ENCODE measurements around the gene VPREB3.
"Not testable (repeated sequence)": the region's sequence is repeated elsewhere in the genome, so short reads cannot be mapped to it uniquely, and the experiment has no call there.

Gene VPREB3

GRCh38 chr22:23737696-23738095 lies 16.5 kb downstream of the VPREB3 start:
- Histone ChIP-seq H4K20me1 (ENCODE audit: insufficient read depth) (no peaks in the 10 kb centered on the region), H3K36me3 (ENCODE audit: insufficient read depth) (no peaks in the 10 kb centered on the region), H3K4me2 (no peak overlapping the region), H2AFZ (ENCODE audit: low read depth) (no peak overlapping the region), H3K9ac (no peak overlapping the region), H3K27me3 (ENCODE audit: insufficient read depth, low read depth) (no peaks in the 10 kb centered on the region), H3K27ac (no peak overlapping the region), H3K79me2 (ENCODE audit: insufficient read depth, low read depth) (no peaks in the 10 kb centered on the region), H3K4me3 (IDR thresholded peaks at IDR 0.05; ENCODE audit: insufficient read depth, low read depth, low read length) (no peak overlapping the region), H3K4me1 (ENCODE audit: low read depth, poor library complexity, severe bottlenecking) (peaks cover 42% of the 10 kb centered on the region)
- TF ChIP-seq CTCF (conservative IDR thresholded peaks at IDR 0.05; ENCODE audit: low read depth, low read length), result no peak

DNA sequence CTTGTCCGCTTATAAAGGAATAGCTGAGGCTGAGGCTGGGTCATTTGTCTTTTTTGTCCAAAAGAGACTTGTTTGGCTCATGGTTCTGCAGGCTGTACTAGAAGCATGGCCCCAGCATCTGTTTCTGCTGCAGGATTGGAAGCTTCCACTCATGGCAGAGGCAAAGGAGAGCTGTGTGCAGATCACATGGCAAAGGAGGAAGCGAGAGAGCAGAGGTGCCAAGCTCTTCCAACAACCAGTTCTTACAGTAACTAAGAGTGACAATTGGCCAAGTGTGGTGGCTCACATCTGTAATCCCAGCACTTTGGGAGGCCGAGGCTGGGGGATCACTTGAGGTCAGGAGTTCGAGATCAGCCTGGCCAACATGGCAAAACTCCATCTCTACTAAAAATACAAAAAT lies 26.1 kb downstream of the VPREB3 start:
- H3K4me2 ChIP-seq; H3K36me3 ChIP-seq (ENCODE audit: insufficient read depth); H3K9ac ChIP-seq; H4K20me1 ChIP-seq (ENCODE audit: insufficient read depth); H3K27me3 ChIP-seq (ENCODE audit: insufficient read depth, low read depth); H3K79me2 ChIP-seq (ENCODE audit: insufficient read depth, low read depth); H3K4me3 ChIP-seq (IDR thresholded peaks at IDR 0.05; ENCODE audit: insufficient read depth, low read depth, low read length); H2AFZ ChIP-seq (ENCODE audit: low read depth); H3K27ac ChIP-seq: not testable (repeated sequence)
- H3K4me1 ChIP-seq (ENCODE audit: low read depth, poor library complexity, severe bottlenecking), result peaks cover 36% of the 10 kb centered on the region

DNA sequence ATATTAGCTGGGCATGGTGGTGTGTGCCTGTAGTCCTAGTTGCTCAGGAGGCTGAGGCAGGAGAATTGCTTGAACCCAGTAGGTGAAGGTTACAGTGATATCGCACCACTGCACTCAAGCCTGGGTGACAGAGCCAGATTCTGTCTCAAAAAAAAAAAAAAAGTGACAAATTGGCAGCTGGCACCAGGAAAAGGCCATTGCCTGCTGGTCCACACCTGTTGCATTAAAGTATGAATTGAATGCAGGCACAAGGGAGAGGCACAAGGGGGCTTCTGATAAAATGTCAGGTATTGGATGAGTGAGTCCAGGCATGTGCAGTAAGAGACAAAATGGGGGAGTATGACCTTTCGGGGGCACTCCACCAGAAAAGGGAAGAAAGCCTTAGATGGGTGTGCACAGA lies 31.5 kb downstream of the VPREB3 start:
- H3K4me1 ChIP-seq (ENCODE audit: low read depth, poor library complexity, severe bottlenecking), result peaks cover 33% of the 10 kb centered on the region
- no peak for TF ChIP-seq CTCF (conservative IDR thresholded peaks at IDR 0.05; ENCODE audit: low read depth, low read length)
- H4K20me1 ChIP-seq (ENCODE audit: insufficient read depth), result no peaks in the 10 kb centered on the region
- H3K36me3 ChIP-seq (ENCODE audit: insufficient read depth), result no peaks in the 10 kb centered on the region
- H3K9ac ChIP-seq, result no peak overlapping the region
- H3K4me3 ChIP-seq (IDR thresholded peaks at IDR 0.05; ENCODE audit: insufficient read depth, low read depth, low read length), result no peak overlapping the region
- H2AFZ ChIP-seq (ENCODE audit: low read depth), result no peak overlapping the region
- no peaks in the 10 kb centered on the region for H3K79me2 ChIP-seq (ENCODE audit: insufficient read depth, low read depth)
- H3K27me3 ChIP-seq (ENCODE audit: insufficient read depth, low read depth), result no peaks in the 10 kb centered on the region
- H3K27ac ChIP-seq, result no peak overlapping the region
- H3K4me2 ChIP-seq, result no peak overlapping the region

DNA sequence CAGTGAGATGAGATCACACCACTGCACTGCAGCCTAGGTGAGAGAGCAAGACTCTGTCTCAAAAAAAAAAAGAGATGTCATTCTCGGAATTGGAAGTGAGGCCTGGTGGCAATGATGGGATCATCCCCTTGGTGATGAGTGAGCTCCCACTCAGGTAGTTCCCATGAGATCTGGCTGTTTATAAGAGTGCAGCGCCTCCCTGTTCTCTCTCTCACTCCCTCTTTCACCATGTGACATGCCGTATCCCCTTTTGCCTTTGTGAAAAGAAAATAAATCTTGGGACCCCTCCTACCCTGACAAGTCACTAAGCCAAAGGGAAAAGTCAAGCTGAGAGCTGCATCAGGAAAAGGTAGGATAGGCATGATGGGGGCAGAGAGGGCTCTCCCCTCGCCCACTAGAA lies 32.1 kb downstream of the VPREB3 start:
- Histone ChIP-seq H3K4me3 (IDR thresholded peaks at IDR 0.05; ENCODE audit: insufficient read depth, low read depth, low read length) (no peak overlapping the region), H3K27ac (no peak overlapping the region), H4K20me1 (ENCODE audit: insufficient read depth) (no peaks in the 10 kb centered on the region), H3K27me3 (ENCODE audit: insufficient read depth, low read depth) (no peaks in the 10 kb centered on the region), H3K9ac (no peak overlapping the region), H3K4me1 (ENCODE audit: low read depth, poor library complexity, severe bottlenecking) (peaks cover 32% of the 10 kb centered on the region), H3K4me2 (no peak overlapping the region), H3K36me3 (ENCODE audit: insufficient read depth) (no peaks in the 10 kb centered on the region), H2AFZ (ENCODE audit: low read depth) (no peak overlapping the region), H3K79me2 (ENCODE audit: insufficient read depth, low read depth) (no peaks in the 10 kb centered on the region)
- TF ChIP-seq CTCF (conservative IDR thresholded peaks at IDR 0.05; ENCODE audit: low read depth, low read length), result no peak

DNA sequence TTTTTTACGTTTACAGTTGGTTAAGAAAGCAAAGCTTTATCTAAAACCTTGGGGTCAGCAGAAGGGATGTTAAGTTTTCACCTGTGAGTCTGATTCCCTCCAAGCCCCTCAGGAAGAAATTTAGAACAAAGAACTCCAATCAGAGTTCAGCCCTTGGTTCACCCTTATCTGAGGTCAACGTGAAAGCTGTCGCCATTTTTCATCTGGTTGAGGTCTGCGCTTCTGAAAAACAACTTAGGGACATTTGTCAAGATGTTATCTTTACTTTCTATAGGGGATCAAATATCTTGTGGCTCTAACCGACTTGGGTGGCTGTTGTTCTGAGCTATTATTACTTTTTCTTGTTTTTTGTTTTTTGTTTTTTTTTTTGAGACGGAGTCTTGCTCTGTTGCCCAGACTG lies 33.4 kb downstream of the VPREB3 start:
- H3K4me3 ChIP-seq (IDR thresholded peaks at IDR 0.05; ENCODE audit: insufficient read depth, low read depth, low read length), result no peak overlapping the region
- no peaks in the 10 kb centered on the region for H3K36me3 ChIP-seq (ENCODE audit: insufficient read depth)
- 0 out of 2 replicates have a peak overlapping the region, but pooled peaks have one; percentile 14 for H2AFZ ChIP-seq (ENCODE audit: low read depth)
- H3K4me1 ChIP-seq (ENCODE audit: low read depth, poor library complexity, severe bottlenecking), result peaks cover 33% of the 10 kb centered on the region
- H3K9ac ChIP-seq, result no peak overlapping the region
- no peaks in the 10 kb centered on the region for H3K27me3 ChIP-seq (ENCODE audit: insufficient read depth, low read depth)
- H4K20me1 ChIP-seq (ENCODE audit: insufficient read depth), result no peaks in the 10 kb centered on the region
- peaks cover 11% of the 10 kb centered on the region for H3K79me2 ChIP-seq (ENCODE audit: insufficient read depth, low read depth)
- H3K27ac ChIP-seq, result no peak overlapping the region
- H3K4me2 ChIP-seq, result no peak overlapping the region
- TF ChIP-seq CTCF (conservative IDR thresholded peaks at IDR 0.05; ENCODE audit: low read depth, low read length), result no peak

Data from KMS-11 (cell line).